GM04503 (cell line): ENCODE data around the gene TAP1.
"Not testable (repeated sequence)": the region's sequence is repeated elsewhere in the genome, so short reads cannot be mapped to it uniquely, and the experiment has no call there.

ENCODE experiments used
- DNase-seq: peaks from one replicate; pipeline ENCODE4 v3.0.0-alpha.2; 2012; ENCODE audit warnings: low read depth

TAP1 gene

GRCh38 chr6:32853541-32854375 is at the start of gene TAP1, which contains the start of gene PSMB9:
Gene TAP1 (minus strand): TSS chr6:32853704. CDS start chr6:32853636, 68 bp downstream.
Gene PSMB9 (plus strand): TSS chr6:32854192. CDS start chr6:32854230, 38 bp downstream.
- DNase-seq, result peak; percentile 75

- DNase-seq, result no peak
Measured at GRCh38 chr6:32895006-32895345, 41.5 kb upstream of the TAP1 start.

- peak; percentile 60 for DNase-seq
Measured at GRCh38 chr6:32894085-32895005, 40.8 kb upstream of the TAP1 start.

DNA sequence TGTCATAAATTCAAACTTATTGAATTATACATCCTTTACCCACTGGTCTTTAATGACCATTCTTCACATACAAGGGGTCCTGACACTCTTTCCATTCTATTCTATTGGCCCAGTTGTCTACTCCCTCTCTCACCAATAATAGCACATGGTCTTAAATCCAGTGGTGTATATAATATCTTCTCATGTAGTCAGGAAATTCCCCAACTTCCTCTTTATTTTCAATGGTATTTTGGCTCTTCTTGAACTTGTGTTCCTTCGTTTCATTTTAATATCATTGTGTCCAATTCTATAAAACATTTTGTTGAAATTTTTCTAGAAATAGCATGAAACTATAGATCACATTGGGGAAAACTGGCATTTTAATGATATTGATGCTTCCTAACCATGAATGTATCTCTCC is 37.3 kb upstream of the TAP1 start:
- no peak for DNase-seq

DNA sequence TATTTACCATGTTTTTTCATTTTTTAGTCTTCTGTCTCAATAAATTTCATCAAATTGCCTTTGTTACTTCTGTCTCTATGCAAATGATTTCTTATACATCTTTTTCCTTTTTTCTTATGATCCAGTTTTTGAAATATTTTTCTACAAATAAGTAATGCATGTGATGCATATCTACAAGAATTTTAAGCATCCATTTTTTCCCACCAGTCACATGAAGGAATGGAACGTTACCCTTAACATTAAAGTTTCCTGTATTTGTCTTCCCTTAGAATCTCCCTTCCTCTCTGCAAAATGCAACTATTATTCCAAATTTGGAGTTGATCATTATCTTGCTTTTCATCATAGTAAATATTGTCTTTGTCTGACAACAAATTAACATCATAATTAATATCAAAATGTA is 36.0 kb upstream of the TAP1 start:
- DNase-seq, result no peak

- no peak for DNase-seq
Measured at GRCh38 chr6:32888576-32888975, 35.1 kb upstream of the TAP1 start.

GRCh38 chr6:32887616-32888015 is 34.1 kb upstream of the TAP1 start:
- no peak for DNase-seq

DNA sequence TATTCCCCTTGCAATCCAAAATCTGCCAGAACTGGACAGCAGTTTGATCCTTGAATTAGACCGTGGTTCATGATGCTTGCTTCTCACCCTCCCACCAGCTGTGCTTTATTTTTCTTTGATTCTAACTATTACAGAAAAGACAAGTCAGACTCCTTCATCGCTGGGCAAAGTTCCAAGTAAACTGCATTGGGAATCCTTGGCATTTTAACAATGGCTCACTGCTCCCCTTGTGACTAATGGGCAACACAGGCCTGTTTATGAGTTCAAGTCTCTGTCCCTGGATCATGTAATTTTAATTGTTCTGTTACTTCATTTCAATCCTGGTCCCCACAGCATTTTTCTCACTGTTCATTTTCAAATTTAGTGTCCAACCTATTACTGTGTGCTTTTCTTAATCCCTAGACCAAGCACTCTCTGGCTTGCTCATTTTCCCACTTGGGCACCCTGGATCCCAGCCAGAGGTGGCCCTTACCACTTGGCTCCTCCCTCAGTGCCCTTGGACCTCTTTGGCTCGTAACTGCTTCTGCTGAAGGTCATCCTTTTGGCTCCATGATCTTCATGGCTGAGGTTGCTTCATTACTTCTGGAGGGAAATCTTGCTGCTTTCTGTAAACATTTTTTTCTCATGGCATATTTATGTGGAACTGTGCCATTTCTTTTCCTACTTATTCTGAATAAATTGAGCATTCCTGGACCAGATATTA is 33.3 kb upstream of the TAP1 start:
- peak; percentile 20 for DNase-seq

DNA sequence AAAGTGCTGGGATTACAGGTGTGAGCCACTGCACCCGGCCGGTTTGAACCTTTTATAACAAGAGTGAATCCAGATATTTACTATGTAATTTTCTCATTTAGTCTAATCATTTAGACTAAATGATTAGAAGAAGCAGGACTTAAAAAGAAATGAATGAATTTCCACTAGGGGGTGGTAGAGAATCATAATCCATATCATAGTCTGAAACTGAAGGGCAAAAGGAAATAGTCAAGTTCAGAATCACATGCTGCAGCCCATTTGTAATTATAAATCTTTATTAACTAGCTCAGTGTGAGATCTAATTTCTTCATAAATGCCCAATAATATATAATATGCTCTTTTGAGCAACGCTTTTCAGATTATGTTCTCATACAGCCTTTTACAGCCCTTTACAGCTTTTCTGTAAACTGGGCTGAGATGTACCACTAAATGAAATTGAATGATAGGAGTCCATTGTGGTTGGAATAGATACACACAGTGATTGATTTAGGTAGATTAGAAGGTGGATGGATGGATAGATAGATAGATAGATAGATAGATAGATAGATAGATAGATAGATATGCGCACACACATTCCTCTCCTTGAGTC is 32.3 kb upstream of the TAP1 start:
- DNase-seq, result peak; percentile 34

- DNase-seq, result peak; percentile 44
Measured at GRCh38 chr6:32883789-32884188, 30.3 kb upstream of the TAP1 start.

DNA sequence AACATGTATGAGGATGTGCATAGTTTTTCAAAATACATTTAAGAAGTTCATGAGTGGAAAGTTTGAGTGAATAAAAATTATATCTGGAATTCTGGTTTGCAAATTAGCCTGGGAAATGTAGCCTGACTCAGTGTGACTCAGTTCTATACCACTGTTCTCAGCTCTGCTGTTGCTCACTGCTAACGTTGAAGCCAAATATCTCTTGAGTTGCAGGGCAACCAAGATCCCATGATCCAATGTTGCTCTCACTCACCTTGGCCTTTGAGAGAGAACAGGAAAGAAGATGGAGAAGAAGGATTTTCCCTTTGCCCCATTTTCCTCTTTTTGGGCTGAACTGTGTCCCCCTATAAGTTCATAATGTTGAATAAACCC is 29.4 kb upstream of the TAP1 start:
- peak; percentile 30 for DNase-seq

DNA sequence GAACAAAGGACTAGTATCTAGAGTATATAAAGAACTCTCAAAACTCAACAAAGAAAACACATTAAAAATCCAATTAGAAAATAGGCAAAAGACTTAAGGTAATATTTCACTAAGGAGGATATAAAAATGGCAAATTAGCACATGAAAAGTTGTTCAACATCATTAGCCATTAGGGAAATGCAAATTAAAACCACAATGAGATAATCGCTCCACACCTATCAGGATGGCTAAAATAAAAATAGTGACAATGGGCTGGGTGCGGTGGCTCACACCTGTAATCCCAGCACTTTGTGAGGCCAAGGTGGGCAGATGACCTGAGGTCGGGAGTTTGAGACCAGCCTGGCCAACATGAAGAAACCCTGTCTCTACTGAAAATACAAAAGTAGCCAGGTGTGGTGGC is 27.5 kb upstream of the TAP1 start:
- not testable (repeated sequence) for DNase-seq

GRCh38 chr6:32879691-32880090 is 26.2 kb upstream of the TAP1 start:
- no peak for DNase-seq

GRCh38 chr6:32876603-32877002 is 23.1 kb upstream of the TAP1 start:
- DNase-seq, result no peak

- DNase-seq, result not testable (repeated sequence)
Measured at GRCh38 chr6:32873947-32874346, 20.4 kb upstream of the TAP1 start.

DNA sequence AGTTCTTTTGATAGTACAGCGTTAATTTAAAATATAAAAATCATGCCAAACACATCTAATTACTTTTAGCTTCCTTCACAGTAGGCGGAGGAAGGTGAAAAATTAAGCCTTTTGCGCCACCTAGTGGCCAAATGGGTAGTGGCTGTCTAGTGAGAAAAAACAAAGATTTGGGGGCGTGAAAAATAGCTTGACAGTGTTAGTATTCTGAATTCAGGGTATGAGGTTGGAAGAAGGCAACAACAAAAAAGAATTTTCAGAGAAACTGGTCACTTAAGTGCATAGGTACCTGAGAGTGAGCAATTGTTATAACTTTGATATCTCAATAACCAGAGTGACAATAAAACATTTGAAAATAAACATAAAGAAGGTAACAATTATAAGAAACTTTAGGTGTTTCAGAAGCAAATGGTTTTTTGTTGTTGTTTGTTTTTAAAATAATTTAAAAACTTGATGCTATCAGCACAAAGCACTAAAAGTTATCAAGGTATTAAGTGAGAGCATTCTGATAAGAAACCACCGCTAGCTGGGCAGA is 14.8 kb upstream of the TAP1 start:
- peak; percentile 11 for DNase-seq

DNA sequence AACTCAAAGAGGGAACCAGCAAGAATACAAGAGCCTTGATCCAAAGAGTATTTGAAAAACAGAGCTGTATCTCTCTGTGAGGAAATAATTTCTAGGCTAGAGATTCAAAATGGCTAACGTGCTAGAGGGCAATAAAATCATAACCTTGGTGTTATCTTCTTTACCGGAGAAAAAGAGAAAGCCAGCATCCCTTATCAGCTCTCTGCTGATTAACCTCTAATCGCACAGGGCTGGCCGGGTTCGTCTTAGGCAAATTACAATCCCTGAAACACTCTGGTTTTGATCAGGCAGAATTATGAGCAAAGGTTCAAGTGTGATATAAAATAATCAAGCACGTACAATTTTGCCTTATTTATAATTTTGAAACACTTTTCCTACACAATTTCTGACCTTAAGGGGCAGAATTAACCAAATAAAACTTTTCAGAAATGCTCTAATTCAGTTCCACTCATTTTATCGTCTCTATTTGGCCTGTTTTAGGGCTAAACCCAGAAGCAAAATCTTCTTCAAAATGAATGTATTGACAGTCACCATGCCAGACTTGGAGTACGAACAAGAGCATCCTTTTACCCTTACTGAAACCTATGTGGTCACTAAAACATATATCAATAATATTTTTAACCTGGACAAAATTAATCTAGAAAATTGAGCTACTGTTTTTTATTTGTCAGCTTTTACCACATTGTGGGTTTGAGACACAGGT is 14.2 kb upstream of the TAP1 start:
- no peak for DNase-seq

- DNase-seq, result no peak
Measured at GRCh38 chr6:32867022-32867477, 13.5 kb upstream of the TAP1 start.

DNA sequence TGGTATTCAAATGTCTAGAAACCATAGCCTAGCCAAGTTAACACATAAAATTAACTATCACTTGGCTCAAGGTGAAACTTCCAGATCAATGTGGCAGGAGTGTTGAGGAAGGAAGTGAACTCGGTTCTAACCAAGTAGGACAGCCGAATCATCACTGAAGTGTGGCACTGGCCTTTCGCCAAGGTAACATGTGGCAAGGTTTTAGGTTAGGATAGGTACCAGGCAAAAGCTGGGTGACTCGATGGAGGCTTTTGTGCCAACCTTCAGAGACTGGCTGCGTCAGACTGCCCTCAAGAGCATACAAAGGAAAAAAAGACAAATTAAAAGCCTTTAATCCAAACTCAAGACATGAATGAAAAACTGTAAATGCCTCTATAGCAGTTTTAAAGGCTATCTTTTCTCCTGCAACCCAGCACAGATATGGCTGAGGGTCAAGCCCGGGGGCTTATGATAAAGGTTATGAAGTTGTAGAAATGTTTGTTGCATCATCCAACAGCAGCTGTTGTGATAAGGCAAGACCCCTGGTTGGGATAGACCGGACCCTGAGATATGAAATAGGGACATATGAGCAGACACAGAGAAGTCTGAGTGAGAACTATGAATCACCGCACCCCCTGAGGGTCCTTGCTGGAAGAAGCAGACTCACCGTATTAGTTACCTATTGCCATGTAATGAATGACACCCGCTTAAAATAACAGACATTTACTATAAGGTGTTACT is 12.4 kb upstream of the TAP1 start:
- DNase-seq, result no peak

- no peak for DNase-seq
Measured at GRCh38 chr6:32862725-32863124, 9.2 kb upstream of the TAP1 start.
